ENCODE measurements around the gene TSPAN6.

TSPAN6 gene

GRCh38 chrX:100636321-100636991 is at the start of gene TSPAN6:
Gene TSPAN6, minus strand, starts transcription at chrX:100636806. Its CDS starts 112 bp downstream, at chrX:100636694.
- no peak for FAIRE-seq

GRCh38 chrX:100685997-100686305 is 49.3 kb upstream of the TSPAN6 start:
- FAIRE-seq: no peak

- FAIRE-seq: no peak
Measured at GRCh38 chrX:100685284-100685996, 48.8 kb upstream of the TSPAN6 start.

GRCh38 chrX:100682939-100683338 is 46.3 kb upstream of the TSPAN6 start:
- no peak for FAIRE-seq

GRCh38 chrX:100681599-100681998 is 45.0 kb upstream of the TSPAN6 start:
- no peak for FAIRE-seq

GRCh38 chrX:100680756-100681155 is 44.1 kb upstream of the TSPAN6 start:
- FAIRE-seq: no peak

- no peak for FAIRE-seq
Measured at GRCh38 chrX:100677611-100678181, 41.1 kb upstream of the TSPAN6 start.

GRCh38 chrX:100674705-100675104 is 38.1 kb upstream of the TSPAN6 start:
- FAIRE-seq: no peak

GRCh38 chrX:100673397-100673953 is 36.9 kb upstream of the TSPAN6 start:
- FAIRE-seq: no peak

- no peak for FAIRE-seq
Measured at GRCh38 chrX:100672966-100673365, 36.4 kb upstream of the TSPAN6 start.

- FAIRE-seq: no peak
Measured at GRCh38 chrX:100663642-100664041, 27.0 kb upstream of the TSPAN6 start.

GRCh38 chrX:100662796-100663195 is 26.2 kb upstream of the TSPAN6 start:
- FAIRE-seq: no peak

- FAIRE-seq: no peak
Measured at GRCh38 chrX:100662170-100662569, 25.6 kb upstream of the TSPAN6 start.

GRCh38 chrX:100659431-100660137 is 23.0 kb upstream of the TSPAN6 start:
- no peak for FAIRE-seq

GRCh38 chrX:100658941-100659381 is 22.4 kb upstream of the TSPAN6 start:
- no peak for FAIRE-seq

- no peak for FAIRE-seq
Measured at GRCh38 chrX:100654261-100654660, 17.7 kb upstream of the TSPAN6 start.

GRCh38 chrX:100652266-100652665 is 15.7 kb upstream of the TSPAN6 start:
- FAIRE-seq: no peak

GRCh38 chrX:100650841-100651240 is 14.2 kb upstream of the TSPAN6 start:
- no peak for FAIRE-seq

- peak; percentile 15 for FAIRE-seq
Measured at GRCh38 chrX:100649550-100650356, 13.1 kb upstream of the TSPAN6 start.

- peak; percentile 55 for FAIRE-seq
Measured at GRCh38 chrX:100648458-100649417, 12.1 kb upstream of the TSPAN6 start.

- no peak for FAIRE-seq
Measured at GRCh38 chrX:100647739-100648138, 11.1 kb upstream of the TSPAN6 start.
